Uterus (tissue), 2 donors: Measurements from ENCODE around the gene MRPL54.

ENCODE experiments used
- POLR2A ChIP-seq, 2 donors: fragments of 450-650 bp; IDR thresholded peaks; one replicate each; pipeline ENCODE4 v1.6.1; 2016; ENCODE audit warnings: antibody characterized with exemption in 2 of 2, mild to moderate bottlenecking in 1 of 2, moderate library complexity in 1 of 2
- TF ChIP-seq, protein P1 (sequence below), 4 experiments: fragments of 200-600 bp in 2 of 4; fragments of 450-650 bp in 2 of 4; sonication (generic) in 2 of 4; IDR thresholded peaks; one replicate each; pipeline ENCODE4 v1.5.1; 2016 to 2019; ENCODE audit warnings: antibody characterized with exemption in 4 of 4, mild to moderate bottlenecking in 2 of 4, moderate library complexity in 1 of 4

DNA sequence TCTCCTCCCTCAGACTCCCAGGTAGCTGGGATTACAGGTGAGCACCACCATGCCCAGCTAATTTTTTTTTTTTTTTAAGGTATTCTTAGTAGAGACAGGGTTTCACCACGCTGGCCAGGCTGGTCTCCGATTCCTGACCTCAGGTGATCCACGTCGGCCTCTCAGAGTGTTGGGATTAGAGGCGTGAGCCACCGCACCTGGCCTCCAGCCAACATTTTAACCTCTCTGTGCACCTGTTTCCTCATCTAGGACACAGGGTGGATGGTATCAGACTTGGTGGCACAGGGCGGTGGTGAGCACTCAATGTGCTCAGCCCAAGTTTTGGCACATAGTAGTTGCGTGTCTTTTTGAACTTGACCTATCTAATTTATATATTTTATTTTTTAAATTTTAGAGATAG is 13.5 kb upstream of the MRPL54 start:
- TF ChIP-seq POLR2A (IDR thresholded peaks at IDR 0.05): no peak
- TF ChIP-seq, protein P1, sequence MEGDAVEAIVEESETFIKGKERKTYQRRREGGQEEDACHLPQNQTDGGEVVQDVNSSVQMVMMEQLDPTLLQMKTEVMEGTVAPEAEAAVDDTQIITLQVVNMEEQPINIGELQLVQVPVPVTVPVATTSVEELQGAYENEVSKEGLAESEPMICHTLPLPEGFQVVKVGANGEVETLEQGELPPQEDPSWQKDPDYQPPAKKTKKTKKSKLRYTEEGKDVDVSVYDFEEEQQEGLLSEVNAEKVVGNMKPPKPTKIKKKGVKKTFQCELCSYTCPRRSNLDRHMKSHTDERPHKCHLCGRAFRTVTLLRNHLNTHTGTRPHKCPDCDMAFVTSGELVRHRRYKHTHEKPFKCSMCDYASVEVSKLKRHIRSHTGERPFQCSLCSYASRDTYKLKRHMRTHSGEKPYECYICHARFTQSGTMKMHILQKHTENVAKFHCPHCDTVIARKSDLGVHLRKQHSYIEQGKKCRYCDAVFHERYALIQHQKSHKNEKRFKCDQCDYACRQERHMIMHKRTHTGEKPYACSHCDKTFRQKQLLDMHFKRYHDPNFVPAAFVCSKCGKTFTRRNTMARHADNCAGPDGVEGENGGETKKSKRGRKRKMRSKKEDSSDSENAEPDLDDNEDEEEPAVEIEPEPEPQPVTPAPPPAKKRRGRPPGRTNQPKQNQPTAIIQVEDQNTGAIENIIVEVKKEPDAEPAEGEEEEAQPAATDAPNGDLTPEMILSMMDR (IDR thresholded peaks at IDR 0.05): no peak
